ENCODE data around the gene UNC45B. TPM values are rescaled to one million over a fixed set of nuclear protein-coding genes. Genes with fewer than 3 reads are reported as not detected.
"Not testable (repeated sequence)": the region's sequence is repeated elsewhere in the genome, so short reads cannot be mapped to it uniquely, and the experiment has no call there.

The UNC45B gene
- total RNA-seq, 1 donor from 2014 or later: not detected

- DNase-seq (ENCODE audit: low spot score in 2 of 2): no peak
- Histone ChIP-seq H3K36me3 (peaks cover 11 to 21% of the 10 kb centered on the region in 2 donors), H3K9me3 (no peaks in the 10 kb centered on the region), H3K4me1 (peaks cover 8 to 10% of the 10 kb centered on the region in 2 donors), H3K27ac (no peak overlapping the region), H3K4me3 (peak overlapping the region; percentile 65 to 94), H3K27me3 (no peaks in the 10 kb centered on the region)
- intact Hi-C loops (cut with DNase I): no loop called here
- TF ChIP-seq CTCF (IDR thresholded peaks at IDR 0.05): no peak
Observed at GRCh38 chr17:35142467-35142796, 5.2 kb upstream of the UNC45B start.

GRCh38 chr17:35144840-35145239 is 2.8 kb upstream of the UNC45B start:
- no peak for TF ChIP-seq CTCF (IDR thresholded peaks at IDR 0.05)
- H3K36me3 ChIP-seq: no peaks in the 10 kb centered on the region
- no peak overlapping the region for H3K27ac ChIP-seq
- peaks cover 8 to 10% of the 10 kb centered on the region in 2 donors for H3K4me1 ChIP-seq
- no peak overlapping the region for H3K4me3 ChIP-seq
- H3K27me3 ChIP-seq: no peaks in the 10 kb centered on the region
- H3K9me3 ChIP-seq: no peaks in the 10 kb centered on the region
- intact Hi-C loops (cut with DNase I): no loop called here
- no peak for DNase-seq (ENCODE audit: low spot score in 2 of 2)

- Histone ChIP-seq H3K27ac (no peak overlapping the region), H3K4me1 (peaks cover 0 to 6% of the 10 kb centered on the region in 2 donors), H3K36me3 (no peaks in the 10 kb centered on the region), H3K9me3 (no peaks in the 10 kb centered on the region), H3K27me3 (no peaks in the 10 kb centered on the region), H3K4me3 (no peak overlapping the region)
- intact Hi-C loops (cut with DNase I): no loop called here
- no peak for TF ChIP-seq CTCF (IDR thresholded peaks at IDR 0.05)
- no peak for DNase-seq (ENCODE audit: low spot score in 2 of 2)
Observed at GRCh38 chr17:35146214-35146833, 1.3 kb upstream of the UNC45B start.

GRCh38 chr17:35148144-35148543 is 527 bp downstream of the UNC45B start:
- DNase-seq (ENCODE audit: low spot score in 2 of 2): no peak
- Histone ChIP-seq H3K27me3 (no peaks in the 10 kb centered on the region), H3K4me1 (no peaks in the 10 kb centered on the region), H3K36me3 (no peaks in the 10 kb centered on the region), H3K9me3 (no peaks in the 10 kb centered on the region), H3K4me3 (no peak overlapping the region), H3K27ac (no peak overlapping the region)
- intact Hi-C loops (cut with DNase I): no loop called here
- TF ChIP-seq CTCF (IDR thresholded peaks at IDR 0.05): no peak

- Histone ChIP-seq H3K4me1 (no peaks in the 10 kb centered on the region), H3K27me3 (no peaks in the 10 kb centered on the region), H3K36me3 (no peaks in the 10 kb centered on the region), H3K27ac (no peak overlapping the region), H3K9me3 (no peaks in the 10 kb centered on the region), H3K4me3 (no peak overlapping the region)
- DNase-seq (ENCODE audit: low spot score in 2 of 2): no peak
- intact Hi-C loops (cut with DNase I): loop anchor here (10.0 kb wide), 1 partner anchor 65 kb away; no protein-coding TSS in a partner anchor
- TF ChIP-seq CTCF (IDR thresholded peaks at IDR 0.05): no peak
Observed at GRCh38 chr17:35149941-35150340, 2.3 kb downstream of the UNC45B start.

- H3K9me3 ChIP-seq; H3K27ac ChIP-seq; H3K4me3 ChIP-seq; H3K27me3 ChIP-seq; H3K4me1 ChIP-seq; H3K36me3 ChIP-seq; DNase-seq (ENCODE audit: low spot score in 2 of 2): not testable (repeated sequence)
- intact Hi-C loops (cut with DNase I): loop anchor here (10.0 kb wide), 1 partner anchor 64 kb away; no protein-coding TSS in a partner anchor
Observed at GRCh38 chr17:35151080-35151479, 3.5 kb downstream of the UNC45B start.

Measured in ascending aorta (tissue), 2 donors.